Parathyroid adenoma (tissue), 2 donors: ENCODE data around the gene PRKN.

Experiments
- H2AFZ ChIP-seq: fragments of 300-600 bp; sonication (generic); one replicate; pipeline ENCODE4 v1.7.0; 2017; ENCODE audit warnings: antibody characterized with exemption, mild to moderate bottlenecking
- H3K27ac ChIP-seq: fragments of 300-600 bp; sonication (generic); one replicate; pipeline ENCODE4 v1.7.0; 2017
- H3K27me3 ChIP-seq: fragments of 300-600 bp; sonication (generic); one replicate; pipeline ENCODE4 v1.7.0; 2017; ENCODE audit warnings: low read length; ENCODE audit not compliant: control insufficient read depth, insufficient read depth
- H3K36me3 ChIP-seq: fragments of 300-600 bp; sonication (generic); one replicate; pipeline ENCODE4 v1.7.0; 2017; ENCODE audit warnings: low read length; ENCODE audit not compliant: control insufficient read depth, insufficient read depth
- H3K4me1 ChIP-seq: fragments of 300-600 bp; sonication (generic); one replicate; pipeline ENCODE4 v1.7.0; 2017; ENCODE audit warnings: control low read depth
- H3K4me2 ChIP-seq: fragments of 300-600 bp; sonication (generic); one replicate; pipeline ENCODE4 v1.7.0; 2017; ENCODE audit warnings: low read length
- H3K4me3 ChIP-seq: fragments of 300-600 bp; sonication (generic); one replicate; pipeline ENCODE4 v1.7.0; 2017; ENCODE audit warnings: low read depth, low read length
- H3K79me2 ChIP-seq: fragments of 300-600 bp; sonication (generic); one replicate; pipeline ENCODE4 v1.7.0; 2017; ENCODE audit warnings: control low read depth
- H3K9ac ChIP-seq: fragments of 300-600 bp; sonication (generic); one replicate; pipeline ENCODE4 v1.7.0; 2017; ENCODE audit warnings: mild to moderate bottlenecking
- H3K9me3 ChIP-seq: fragments of 300-600 bp; sonication (generic); one replicate; pipeline ENCODE4 v1.7.0; 2017; ENCODE audit warnings: low read length; ENCODE audit not compliant: control insufficient read depth
- CTCF ChIP-seq: fragments of 300-600 bp; sonication (generic); IDR thresholded peaks from one replicate; pipeline ENCODE4 v1.7.0; 2017; ENCODE audit warnings: antibody characterized with exemption, mild to moderate bottlenecking
- donor health status: primary hyperparathyroidism.

Gene PRKN

GRCh38 chr6:161575523-161576254 is 1151.9 kb downstream of the PRKN start:
- H3K36me3 ChIP-seq, result no peaks in the 10 kb centered on the region
- no peaks in the 10 kb centered on the region for H3K79me2 ChIP-seq
- H3K4me1 ChIP-seq, result no peaks in the 10 kb centered on the region
- no peaks in the 10 kb centered on the region for H3K9me3 ChIP-seq
- no peak overlapping the region for H3K27ac ChIP-seq
- no peak overlapping the region for H3K9ac ChIP-seq
- no peak overlapping the region for H3K4me3 ChIP-seq
- H3K27me3 ChIP-seq, result no peaks in the 10 kb centered on the region
- H2AFZ ChIP-seq, result no peak overlapping the region
- H3K4me2 ChIP-seq, result no peak overlapping the region
- TF ChIP-seq CTCF, result no peak

DNA sequence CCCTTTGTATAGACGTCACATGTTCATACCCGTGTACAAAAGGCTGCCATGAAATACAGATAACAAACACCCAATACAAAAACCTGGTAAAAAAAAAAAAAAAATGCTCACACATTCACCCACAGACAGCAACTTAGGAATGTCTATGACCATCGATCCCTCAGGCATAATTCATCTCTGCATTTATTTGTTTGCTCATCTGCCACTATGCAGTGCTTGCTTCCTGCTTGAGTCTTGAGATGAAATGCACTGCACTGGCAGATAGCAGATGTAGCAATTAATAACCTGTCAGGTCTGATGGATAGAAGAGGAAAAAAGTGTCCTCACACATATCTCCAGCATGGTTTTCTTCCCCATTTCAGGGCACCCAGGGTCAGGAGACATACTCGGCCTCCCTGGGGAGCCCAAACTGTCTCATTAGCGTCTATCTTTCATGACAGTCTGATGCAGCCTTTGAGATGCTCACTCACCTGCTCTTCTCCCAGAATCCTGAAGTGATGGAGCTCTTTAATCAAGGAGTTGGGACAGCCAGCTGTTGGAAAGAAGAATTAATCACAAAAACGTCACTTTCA is 1158.6 kb downstream of the PRKN start:
- Histone ChIP-seq H3K9me3 (no peaks in the 10 kb centered on the region), H3K79me2 (no peaks in the 10 kb centered on the region), H3K27ac (no peak overlapping the region), H2AFZ (no peak overlapping the region), H3K9ac (no peak overlapping the region), H3K4me2 (no peak overlapping the region), H3K4me1 (no peaks in the 10 kb centered on the region), H3K36me3 (no peaks in the 10 kb centered on the region), H3K4me3 (no peak overlapping the region), H3K27me3 (no peaks in the 10 kb centered on the region)
- no peak for TF ChIP-seq CTCF

- H3K9ac ChIP-seq, result no peak overlapping the region
- no peak overlapping the region for H3K4me3 ChIP-seq
- H3K27ac ChIP-seq, result no peak overlapping the region
- no peaks in the 10 kb centered on the region for H3K27me3 ChIP-seq
- no peak overlapping the region for H3K4me2 ChIP-seq
- H3K36me3 ChIP-seq, result no peaks in the 10 kb centered on the region
- no peaks in the 10 kb centered on the region for H3K9me3 ChIP-seq
- TF ChIP-seq CTCF, result no peak
- H3K79me2 ChIP-seq, result no peaks in the 10 kb centered on the region
- no peak overlapping the region for H2AFZ ChIP-seq
- no peaks in the 10 kb centered on the region for H3K4me1 ChIP-seq
These were observed 1162.6 kb downstream of the PRKN start for GRCh38 chr6:161564952-161565351.

GRCh38 chr6:161561908-161562307 is 1165.7 kb downstream of the PRKN start:
- H3K27ac ChIP-seq, result no peak overlapping the region
- no peaks in the 10 kb centered on the region for H3K4me1 ChIP-seq
- H3K27me3 ChIP-seq, result no peaks in the 10 kb centered on the region
- TF ChIP-seq CTCF, result no peak
- no peaks in the 10 kb centered on the region for H3K9me3 ChIP-seq
- H3K79me2 ChIP-seq, result no peaks in the 10 kb centered on the region
- H3K4me3 ChIP-seq, result no peak overlapping the region
- H3K9ac ChIP-seq, result no peak overlapping the region
- H2AFZ ChIP-seq, result no peak overlapping the region
- no peaks in the 10 kb centered on the region for H3K36me3 ChIP-seq
- H3K4me2 ChIP-seq, result no peak overlapping the region
